ENCODE data around the gene C1QTNF12. TPM values are rescaled to one million over a fixed set of nuclear protein-coding genes. Genes with fewer than 3 reads are reported as not detected.
A peak's percentile ranks its signal among the peaks of the same experiment; 100 is the strongest.

Gene C1QTNF12
- total RNA-seq, 1 donor from 2014 or later: not detected

DNA sequence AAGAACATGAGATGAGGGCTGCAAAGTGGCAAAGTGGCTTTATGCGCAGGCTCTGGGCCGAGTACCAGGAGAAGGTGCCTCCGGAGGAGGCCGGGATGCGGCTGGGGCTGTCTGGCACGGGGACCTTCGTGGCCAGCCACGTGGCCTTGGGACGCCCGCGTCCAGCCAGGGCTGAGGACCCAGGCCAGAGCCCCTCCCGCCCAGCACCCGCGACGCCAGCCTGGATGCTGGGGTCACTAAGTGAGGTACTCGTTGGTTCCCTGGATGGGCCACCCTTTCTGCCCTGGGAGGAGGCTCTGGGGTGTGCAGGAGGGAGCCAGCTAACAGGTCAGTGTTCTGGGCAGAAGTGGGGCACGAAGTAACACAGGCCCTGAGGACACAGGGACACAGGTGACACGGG lies 46.3 kb upstream of the C1QTNF12 start:
- intact Hi-C loops (cut with DNase I): loop anchor here (5.0 kb wide), 1 partner anchor 176 kb away; the partner anchor contains the start of gene C1orf159
- no peak overlapping the region for H3K27ac ChIP-seq

DNA sequence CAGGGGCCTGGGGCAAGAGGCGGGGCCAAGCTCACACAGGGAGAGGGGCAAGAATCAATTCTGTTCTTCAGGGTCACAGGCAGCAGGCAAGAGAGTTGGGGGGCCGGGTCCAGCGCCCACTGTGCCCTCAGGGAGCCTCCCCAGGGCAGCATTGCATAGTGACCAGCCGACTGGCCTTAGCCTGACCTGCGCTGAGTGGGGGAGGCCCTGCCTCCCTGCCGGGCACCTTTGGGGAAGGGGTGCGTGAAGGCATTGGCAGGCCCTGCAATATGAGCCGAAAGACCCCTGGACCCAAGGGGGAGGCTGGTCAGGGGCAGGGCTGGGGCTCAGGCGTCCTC lies 45.9 kb upstream of the C1QTNF12 start:
- Histone ChIP-seq H3K27me3 (no peaks in the 10 kb centered on the region), H3K36me3 (peaks cover 0 to 23% of the 10 kb centered on the region in 2 donors), H3K27ac (no peak overlapping the region), H3K9me3 (no peaks in the 10 kb centered on the region), H3K4me1 (peaks cover 3 to 4% of the 10 kb centered on the region in 2 donors), H3K4me3 (no peak overlapping the region)
- DNase-seq (ENCODE audit: low spot score in 2 of 2): no peak
- TF ChIP-seq, protein P1, sequence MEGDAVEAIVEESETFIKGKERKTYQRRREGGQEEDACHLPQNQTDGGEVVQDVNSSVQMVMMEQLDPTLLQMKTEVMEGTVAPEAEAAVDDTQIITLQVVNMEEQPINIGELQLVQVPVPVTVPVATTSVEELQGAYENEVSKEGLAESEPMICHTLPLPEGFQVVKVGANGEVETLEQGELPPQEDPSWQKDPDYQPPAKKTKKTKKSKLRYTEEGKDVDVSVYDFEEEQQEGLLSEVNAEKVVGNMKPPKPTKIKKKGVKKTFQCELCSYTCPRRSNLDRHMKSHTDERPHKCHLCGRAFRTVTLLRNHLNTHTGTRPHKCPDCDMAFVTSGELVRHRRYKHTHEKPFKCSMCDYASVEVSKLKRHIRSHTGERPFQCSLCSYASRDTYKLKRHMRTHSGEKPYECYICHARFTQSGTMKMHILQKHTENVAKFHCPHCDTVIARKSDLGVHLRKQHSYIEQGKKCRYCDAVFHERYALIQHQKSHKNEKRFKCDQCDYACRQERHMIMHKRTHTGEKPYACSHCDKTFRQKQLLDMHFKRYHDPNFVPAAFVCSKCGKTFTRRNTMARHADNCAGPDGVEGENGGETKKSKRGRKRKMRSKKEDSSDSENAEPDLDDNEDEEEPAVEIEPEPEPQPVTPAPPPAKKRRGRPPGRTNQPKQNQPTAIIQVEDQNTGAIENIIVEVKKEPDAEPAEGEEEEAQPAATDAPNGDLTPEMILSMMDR (IDR thresholded peaks at IDR 0.05): no peak
- intact Hi-C loops (cut with DNase I): loop anchor here (5.0 kb wide), 1 partner anchor 175 kb away; the partner anchor contains the start of gene C1orf159

More for the DNA sequence above, 46.3 kb upstream of the C1QTNF12 start:
- Histone ChIP-seq H3K4me1 (peaks cover 3 to 4% of the 10 kb centered on the region in 2 donors), H3K36me3 (peaks cover 3 to 26% of the 10 kb centered on the region in 2 donors), H3K9me3 (no peaks in the 10 kb centered on the region), H3K4me3 (no peak overlapping the region), H3K27me3 (no peaks in the 10 kb centered on the region)
- DNase-seq (ENCODE audit: low spot score in 2 of 2): no peak
- TF ChIP-seq, protein P1 (IDR thresholded peaks at IDR 0.05): no peak

DNA sequence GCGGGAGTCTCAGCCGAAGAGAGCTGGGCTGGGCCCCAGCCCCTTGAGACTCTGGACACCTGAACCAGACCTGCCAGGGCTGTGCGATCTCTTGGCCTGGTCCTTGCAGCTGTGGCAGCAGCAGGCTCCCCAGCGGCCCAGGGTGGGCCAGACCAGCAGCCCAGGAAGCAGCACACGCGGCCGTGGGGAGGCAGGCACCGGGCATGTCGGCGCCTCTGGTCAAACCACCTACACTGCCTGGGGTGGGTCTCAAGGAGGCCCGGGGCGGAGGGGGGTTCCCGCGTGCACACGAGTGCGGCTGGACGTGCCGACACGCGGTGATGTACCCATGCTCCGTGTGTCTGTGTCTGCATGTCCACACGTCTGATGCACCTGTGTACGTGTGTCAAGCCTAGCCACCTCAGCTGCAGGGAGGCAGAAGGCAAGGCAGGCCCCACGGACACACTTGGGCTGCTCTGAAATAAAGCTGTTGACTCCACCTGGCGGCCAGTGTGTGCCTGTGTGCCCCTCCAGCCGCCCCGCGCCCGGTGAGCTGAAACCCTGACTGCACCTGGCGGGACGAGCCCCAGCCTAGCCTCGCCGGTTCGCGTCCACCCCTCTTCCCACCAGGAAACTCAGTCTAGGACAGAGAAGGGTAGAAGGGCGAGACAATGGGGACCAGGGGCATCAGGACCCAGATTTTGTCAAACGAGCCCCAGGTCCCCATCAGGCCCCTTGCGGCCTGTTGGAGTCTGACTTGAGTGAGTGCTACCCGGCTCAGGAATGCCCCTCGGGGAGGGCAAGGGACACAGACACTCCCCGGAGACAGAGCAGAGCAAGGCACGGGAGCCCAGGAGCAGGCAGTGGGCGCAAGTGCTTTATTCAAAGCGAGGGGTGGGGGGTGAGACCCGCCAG lies 45.3 kb upstream of the C1QTNF12 start:
- peaks cover 0 to 21% of the 10 kb centered on the region in 2 donors for H3K36me3 ChIP-seq
- H3K9me3 ChIP-seq: no peaks in the 10 kb centered on the region
- H3K4me1 ChIP-seq: peaks cover 3 to 4% of the 10 kb centered on the region in 2 donors
- intact Hi-C loops (cut with DNase I): loop anchor here (5.0 kb wide), 1 partner anchor 174 kb away; the partner anchor contains the start of gene C1orf159
- H3K27me3 ChIP-seq: no peaks in the 10 kb centered on the region
- TF ChIP-seq, protein P1 (IDR thresholded peaks at IDR 0.05): peak; percentile 35 to 57 (median 54)
- no peak overlapping the region for H3K4me3 ChIP-seq
- H3K27ac ChIP-seq: no peak overlapping the region
- DNase-seq (ENCODE audit: low spot score in 2 of 2): no peak

DNA sequence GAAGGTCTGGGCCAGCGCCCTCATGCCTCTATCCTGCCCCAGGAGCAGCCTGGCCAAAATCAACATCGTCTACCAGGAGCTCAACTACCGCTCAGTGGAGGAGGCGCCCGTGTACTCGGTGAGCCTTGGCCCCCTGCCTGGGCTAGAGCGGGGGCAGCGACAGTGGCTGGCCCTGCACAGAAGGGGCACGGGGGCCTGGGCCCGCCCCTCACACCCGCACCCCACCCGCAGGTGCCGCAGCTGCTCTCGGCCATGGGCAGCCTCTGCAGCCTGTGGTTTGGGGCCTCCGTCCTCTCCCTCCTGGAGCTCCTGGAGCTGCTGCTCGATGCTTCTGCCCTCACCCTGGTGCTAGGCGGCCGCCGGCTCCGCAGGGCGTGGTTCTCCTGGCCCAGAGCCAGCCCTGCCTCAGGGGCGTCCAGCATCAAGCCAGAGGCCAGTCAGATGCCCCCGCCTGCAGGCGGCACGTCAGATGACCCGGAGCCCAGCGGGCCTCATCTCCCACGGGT lies 44.6 kb upstream of the C1QTNF12 start:
- intact Hi-C loops (cut with DNase I): loop anchor here (5.0 kb wide), 1 partner anchor 174 kb away; the partner anchor contains the start of gene C1orf159
- no peaks in the 10 kb centered on the region for H3K9me3 ChIP-seq
- H3K27ac ChIP-seq: no peak overlapping the region
- TF ChIP-seq, protein P1 (IDR thresholded peaks at IDR 0.05): no peak
- H3K4me1 ChIP-seq: peaks cover 3 to 4% of the 10 kb centered on the region in 2 donors
- no peak for DNase-seq (ENCODE audit: low spot score in 2 of 2)
- peaks cover 0 to 14% of the 10 kb centered on the region in 2 donors for H3K36me3 ChIP-seq
- H3K4me3 ChIP-seq: no peak overlapping the region
- no peaks in the 10 kb centered on the region for H3K27me3 ChIP-seq

DNA sequence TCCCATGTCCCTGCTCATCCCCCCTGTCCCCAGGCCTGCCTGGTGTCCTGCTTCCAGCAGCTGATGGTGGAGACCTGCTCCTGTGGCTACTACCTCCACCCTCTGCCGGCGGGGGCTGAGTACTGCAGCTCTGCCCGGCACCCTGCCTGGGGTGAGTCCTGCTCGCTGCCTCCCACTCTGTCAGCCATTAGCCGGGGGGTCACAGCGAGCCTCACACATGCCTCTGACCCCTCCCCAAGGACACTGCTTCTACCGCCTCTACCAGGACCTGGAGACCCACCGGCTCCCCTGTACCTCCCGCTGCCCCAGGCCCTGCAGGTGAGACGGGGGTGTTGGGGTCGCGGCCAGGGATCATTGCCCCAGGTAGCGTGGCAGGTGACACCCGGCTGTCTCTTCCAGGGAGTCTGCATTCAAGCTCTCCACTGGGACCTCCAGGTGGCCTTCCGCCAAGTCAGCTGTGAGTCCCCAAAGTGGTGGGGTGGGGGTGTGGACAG lies 43.8 kb upstream of the C1QTNF12 start:
- Histone ChIP-seq H3K4me1 (peaks cover 3 to 4% of the 10 kb centered on the region in 2 donors), H3K27me3 (no peaks in the 10 kb centered on the region), H3K4me3 (no peak overlapping the region), H3K36me3 (peaks cover 0 to 8% of the 10 kb centered on the region in 2 donors), H3K27ac (no peak overlapping the region), H3K9me3 (no peaks in the 10 kb centered on the region)
- intact Hi-C loops (cut with DNase I): loop anchor here (5.0 kb wide), 1 partner anchor 173 kb away; the partner anchor contains the start of gene C1orf159
- TF ChIP-seq, protein P1 (IDR thresholded peaks at IDR 0.05): peak; percentile 60 to 70 (median 63)
- DNase-seq (ENCODE audit: low spot score in 2 of 2): no peak

All from ascending aorta (tissue), 2 donors.